HL-60 (cell line): ENCODE results near the gene RNASE8.
A peak's percentile ranks its signal among the peaks of the same experiment; 100 is the strongest.

Source experiments
- DNase-seq, 2 experiments: peaks; one replicate each; pipeline ENCODE4 v3.0.0-alpha.2; 2010 to 2020; ENCODE audit warnings: low read depth in 1 of 2, low spot score in 1 of 2
- H3K27ac ChIP-seq: fragments of 250-450 bp; sonication (Bioruptor Pico); replicated peaks from 2 replicates; pipeline ENCODE4 v1.5.1; 2020; ENCODE audit warnings: mild to moderate bottlenecking, moderate library complexity
- H3K27me3 ChIP-seq: fragments of 250-450 bp; sonication (Bioruptor Pico); 2 replicates; pipeline ENCODE4 v1.5.1; 2021; ENCODE audit warnings: mild to moderate bottlenecking, moderate library complexity; ENCODE audit not compliant: insufficient read depth, poor library complexity, severe bottlenecking
- H3K4me3 ChIP-seq: replicated peaks from 2 replicates; pipeline ENCODE4 v1.5.1; 2011; ENCODE audit warnings: mild to moderate bottlenecking, control low read depth, low read length; ENCODE audit not compliant: insufficient read depth
- GABPA ChIP-seq: IDR thresholded peaks from 2 replicates; pipeline ENCODE4 v1.6.1; 2012; ENCODE audit warnings: low read depth
- POLR2AphosphoS5 ChIP-seq: IDR thresholded peaks from 2 replicates; pipeline ENCODE4 v1.6.1; 2012; ENCODE audit warnings: low read depth
- SPI1 ChIP-seq: IDR thresholded peaks from 2 replicates; pipeline ENCODE4 v1.6.1; 2012; ENCODE audit warnings: low read depth, mild to moderate bottlenecking, borderline replicate concordance
- TF ChIP-seq, protein P1 (sequence below): IDR thresholded peaks from 2 replicates; pipeline ENCODE4 v1.6.1; 2012; ENCODE audit warnings: low read depth; ENCODE audit not compliant: insufficient replicate concordance
- TF ChIP-seq, protein P2 (sequence below): IDR thresholded peaks from one replicate; pipeline ENCODE4 v1.5.1; 2011; ENCODE audit warnings: low read length, control low read depth, inconsistent platforms; ENCODE audit not compliant: insufficient read depth

Gene RNASE8

DNA sequence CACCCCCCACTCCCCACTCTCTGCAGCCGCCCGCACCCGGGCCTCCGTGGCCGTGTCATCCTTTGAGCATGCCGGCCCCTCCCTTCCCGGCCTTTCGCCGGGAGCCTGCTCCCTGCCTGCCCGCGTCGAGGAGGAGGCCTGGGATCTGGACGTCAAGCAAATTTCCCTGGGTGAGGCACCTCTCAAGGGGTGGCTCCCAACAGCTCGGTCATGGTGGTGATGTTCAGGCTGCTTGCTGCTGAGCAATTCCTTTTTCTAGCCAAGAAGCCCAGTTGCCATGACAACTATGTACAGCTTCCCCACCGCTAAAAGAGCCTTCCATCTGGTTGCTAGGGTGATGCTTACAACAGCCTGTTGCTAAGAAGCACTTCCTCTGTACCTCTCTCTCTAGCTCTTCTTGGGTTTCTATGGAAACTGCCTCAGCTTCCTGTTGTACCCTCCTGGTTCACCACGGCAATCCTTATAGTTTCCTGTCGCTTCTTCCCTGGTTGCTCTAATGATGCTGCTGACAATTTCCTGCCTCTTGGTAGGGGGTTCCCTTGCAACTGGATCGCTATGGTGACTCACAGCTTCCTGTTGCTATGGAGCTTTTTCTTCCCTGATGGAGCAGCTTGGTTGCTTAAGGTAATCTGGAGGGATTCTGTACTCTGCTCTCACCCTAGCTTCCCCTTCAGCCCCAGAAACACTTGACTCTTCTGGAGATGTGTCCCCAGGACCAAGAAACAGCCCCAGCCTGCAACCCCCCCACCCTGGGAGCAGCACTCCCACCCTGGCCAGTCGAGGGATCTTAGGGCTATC, 29.9 kb downstream of the RNASE8 start:
- Histone ChIP-seq H3K4me3 (no peak overlapping the region), H3K27me3 (no peaks in the 10 kb centered on the region), H3K27ac (peak overlapping the region; percentile 73)
- TF ChIP-seq GABPA, result no peak
- peak; percentile 75 for TF ChIP-seq SPI1
- TF ChIP-seq, protein P1, sequence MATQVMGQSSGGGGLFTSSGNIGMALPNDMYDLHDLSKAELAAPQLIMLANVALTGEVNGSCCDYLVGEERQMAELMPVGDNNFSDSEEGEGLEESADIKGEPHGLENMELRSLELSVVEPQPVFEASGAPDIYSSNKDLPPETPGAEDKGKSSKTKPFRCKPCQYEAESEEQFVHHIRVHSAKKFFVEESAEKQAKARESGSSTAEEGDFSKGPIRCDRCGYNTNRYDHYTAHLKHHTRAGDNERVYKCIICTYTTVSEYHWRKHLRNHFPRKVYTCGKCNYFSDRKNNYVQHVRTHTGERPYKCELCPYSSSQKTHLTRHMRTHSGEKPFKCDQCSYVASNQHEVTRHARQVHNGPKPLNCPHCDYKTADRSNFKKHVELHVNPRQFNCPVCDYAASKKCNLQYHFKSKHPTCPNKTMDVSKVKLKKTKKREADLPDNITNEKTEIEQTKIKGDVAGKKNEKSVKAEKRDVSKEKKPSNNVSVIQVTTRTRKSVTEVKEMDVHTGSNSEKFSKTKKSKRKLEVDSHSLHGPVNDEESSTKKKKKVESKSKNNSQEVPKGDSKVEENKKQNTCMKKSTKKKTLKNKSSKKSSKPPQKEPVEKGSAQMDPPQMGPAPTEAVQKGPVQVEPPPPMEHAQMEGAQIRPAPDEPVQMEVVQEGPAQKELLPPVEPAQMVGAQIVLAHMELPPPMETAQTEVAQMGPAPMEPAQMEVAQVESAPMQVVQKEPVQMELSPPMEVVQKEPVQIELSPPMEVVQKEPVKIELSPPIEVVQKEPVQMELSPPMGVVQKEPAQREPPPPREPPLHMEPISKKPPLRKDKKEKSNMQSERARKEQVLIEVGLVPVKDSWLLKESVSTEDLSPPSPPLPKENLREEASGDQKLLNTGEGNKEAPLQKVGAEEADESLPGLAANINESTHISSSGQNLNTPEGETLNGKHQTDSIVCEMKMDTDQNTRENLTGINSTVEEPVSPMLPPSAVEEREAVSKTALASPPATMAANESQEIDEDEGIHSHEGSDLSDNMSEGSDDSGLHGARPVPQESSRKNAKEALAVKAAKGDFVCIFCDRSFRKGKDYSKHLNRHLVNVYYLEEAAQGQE, result no peak
- TF ChIP-seq, protein P2, sequence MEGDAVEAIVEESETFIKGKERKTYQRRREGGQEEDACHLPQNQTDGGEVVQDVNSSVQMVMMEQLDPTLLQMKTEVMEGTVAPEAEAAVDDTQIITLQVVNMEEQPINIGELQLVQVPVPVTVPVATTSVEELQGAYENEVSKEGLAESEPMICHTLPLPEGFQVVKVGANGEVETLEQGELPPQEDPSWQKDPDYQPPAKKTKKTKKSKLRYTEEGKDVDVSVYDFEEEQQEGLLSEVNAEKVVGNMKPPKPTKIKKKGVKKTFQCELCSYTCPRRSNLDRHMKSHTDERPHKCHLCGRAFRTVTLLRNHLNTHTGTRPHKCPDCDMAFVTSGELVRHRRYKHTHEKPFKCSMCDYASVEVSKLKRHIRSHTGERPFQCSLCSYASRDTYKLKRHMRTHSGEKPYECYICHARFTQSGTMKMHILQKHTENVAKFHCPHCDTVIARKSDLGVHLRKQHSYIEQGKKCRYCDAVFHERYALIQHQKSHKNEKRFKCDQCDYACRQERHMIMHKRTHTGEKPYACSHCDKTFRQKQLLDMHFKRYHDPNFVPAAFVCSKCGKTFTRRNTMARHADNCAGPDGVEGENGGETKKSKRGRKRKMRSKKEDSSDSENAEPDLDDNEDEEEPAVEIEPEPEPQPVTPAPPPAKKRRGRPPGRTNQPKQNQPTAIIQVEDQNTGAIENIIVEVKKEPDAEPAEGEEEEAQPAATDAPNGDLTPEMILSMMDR, result no peak
- DNase-seq, result peak; percentile 90 to 91

DNA sequence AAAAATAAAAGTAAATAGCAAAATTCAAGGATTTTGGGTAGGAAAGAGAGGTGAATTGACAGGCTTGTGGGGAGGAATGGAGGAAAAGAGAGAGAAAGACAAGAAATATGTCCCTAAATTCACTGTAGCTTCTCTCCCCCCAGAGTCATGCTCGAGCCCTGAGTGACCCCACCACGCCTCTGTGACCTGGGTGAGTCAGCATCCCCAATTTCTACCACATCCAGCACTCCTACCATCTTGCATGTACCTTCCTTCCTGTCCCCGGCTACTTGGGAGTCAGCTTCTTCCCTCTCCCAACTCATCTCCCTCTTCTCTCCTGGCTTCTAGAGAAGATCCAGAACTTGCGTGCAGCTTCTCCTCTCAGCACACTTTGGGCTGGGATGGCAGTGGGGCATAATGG, 31.1 kb downstream of the RNASE8 start:
- Histone ChIP-seq H3K4me3 (no peak overlapping the region), H3K27ac (no peak overlapping the region), H3K27me3 (no peaks in the 10 kb centered on the region)
- no peak for DNase-seq
- no peak for TF ChIP-seq GABPA
- no peak for TF ChIP-seq POLR2AphosphoS5
- no peak for TF ChIP-seq SPI1
- TF ChIP-seq, protein P2, result no peak
- TF ChIP-seq, protein P1, result no peak

DNA sequence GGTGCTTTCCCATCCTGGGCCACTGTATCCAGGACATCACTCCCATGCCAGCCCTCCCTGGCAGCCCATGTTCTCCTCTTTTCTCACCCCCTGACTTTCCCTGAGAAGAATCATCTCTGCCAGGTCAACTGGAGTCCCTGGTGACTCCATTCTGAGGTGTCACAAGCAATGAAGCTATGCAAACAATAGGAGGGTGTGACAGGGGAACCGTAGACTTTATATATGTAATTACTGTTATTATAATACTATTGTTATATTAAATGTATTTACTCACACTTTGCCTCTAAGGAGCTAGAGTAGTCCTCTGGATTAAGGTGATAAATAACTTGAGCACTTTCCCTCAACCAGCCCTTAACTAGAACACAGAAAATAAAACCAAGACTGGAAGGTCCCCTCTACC, 31.6 kb downstream of the RNASE8 start:
- no peak overlapping the region for H3K27ac ChIP-seq
- TF ChIP-seq GABPA, result no peak
- no peak for TF ChIP-seq POLR2AphosphoS5
- TF ChIP-seq, protein P1, result no peak
- TF ChIP-seq, protein P2, result no peak
- no peak for TF ChIP-seq SPI1
- no peak overlapping the region for H3K4me3 ChIP-seq
- no peak for DNase-seq
- no peaks in the 10 kb centered on the region for H3K27me3 ChIP-seq
